Measurements from ENCODE around the gene RAF1.
A peak's percentile ranks its signal among the peaks of the same experiment; 100 is the strongest.
"Not testable (repeated sequence)": the region's sequence is repeated elsewhere in the genome, so short reads cannot be mapped to it uniquely, and the experiment has no call there.

RAF1 gene

GRCh38 chr3:12561397-12561796, 102.5 kb downstream of the RAF1 start:
- Histone ChIP-seq H3K9me3 (ENCODE audit: control insufficient read depth, insufficient read depth, low read length) (no peaks in the 10 kb centered on the region), H3K36me3 (ENCODE audit: insufficient read depth, low read length) (no peaks in the 10 kb centered on the region), H3K4me1 (ENCODE audit: insufficient read depth, low read length) (peaks cover 36% of the 10 kb centered on the region), H3K9ac (ENCODE audit: low read depth, low read length) (no peak overlapping the region)

- H3K9ac ChIP-seq (ENCODE audit: low read depth, low read length), result no peak overlapping the region
Observed at GRCh38 chr3:12560505-12561190, 103.3 kb downstream of the RAF1 start.

GRCh38 chr3:12559520-12559919, 104.4 kb downstream of the RAF1 start:
- no peaks in the 10 kb centered on the region for H3K36me3 ChIP-seq (ENCODE audit: insufficient read depth, low read length)
- no peak overlapping the region for H3K9ac ChIP-seq (ENCODE audit: low read depth, low read length)
- H3K9me3 ChIP-seq (ENCODE audit: control insufficient read depth, insufficient read depth, low read length), result no peaks in the 10 kb centered on the region
- H3K4me1 ChIP-seq (ENCODE audit: insufficient read depth, low read length), result peaks cover 33% of the 10 kb centered on the region

More at GRCh38 chr3:12560505-12561190, 103.3 kb downstream of the RAF1 start:
- Histone ChIP-seq H3K4me1 (ENCODE audit: insufficient read depth, low read length) (peaks cover 36% of the 10 kb centered on the region), H3K9me3 (ENCODE audit: control insufficient read depth, insufficient read depth, low read length) (no peaks in the 10 kb centered on the region), H3K36me3 (ENCODE audit: insufficient read depth, low read length) (no peaks in the 10 kb centered on the region)

- H3K36me3 ChIP-seq (ENCODE audit: insufficient read depth, low read length), result no peaks in the 10 kb centered on the region
- no peak overlapping the region for H3K9ac ChIP-seq (ENCODE audit: low read depth, low read length)
- peaks cover 33% of the 10 kb centered on the region for H3K4me1 ChIP-seq (ENCODE audit: insufficient read depth, low read length)
Observed at GRCh38 chr3:12558706-12559105, 105.2 kb downstream of the RAF1 start.

GRCh38 chr3:12557473-12558100, 106.3 kb downstream of the RAF1 start:
- Histone ChIP-seq H3K9ac (ENCODE audit: low read depth, low read length) (peak overlapping the region; percentile 82), H3K36me3 (ENCODE audit: insufficient read depth, low read length) (no peaks in the 10 kb centered on the region), H3K9me3 (ENCODE audit: control insufficient read depth, insufficient read depth, low read length) (no peaks in the 10 kb centered on the region), H3K4me1 (ENCODE audit: insufficient read depth, low read length) (peaks cover 29% of the 10 kb centered on the region)

More at GRCh38 chr3:12558706-12559105, 105.2 kb downstream of the RAF1 start:
- no peaks in the 10 kb centered on the region for H3K9me3 ChIP-seq (ENCODE audit: control insufficient read depth, insufficient read depth, low read length)

- H3K9me3 ChIP-seq (ENCODE audit: control insufficient read depth, insufficient read depth, low read length), result no peaks in the 10 kb centered on the region
- no peaks in the 10 kb centered on the region for H3K36me3 ChIP-seq (ENCODE audit: insufficient read depth, low read length)
- H3K4me1 ChIP-seq (ENCODE audit: insufficient read depth, low read length), result peaks cover 23% of the 10 kb centered on the region
- H3K9ac ChIP-seq (ENCODE audit: low read depth, low read length), result peak within 1 kb of the TSS; percentile 82
Observed at GRCh38 chr3:12556690-12557472, 107.0 kb downstream of the RAF1 start, which contains the start of gene MKRN2. Gene MKRN2 (plus strand): TSS chr3:12557087. CDS start chr3:12557151, 64 bp downstream.

GRCh38 chr3:12556314-12556689, 107.6 kb downstream of the RAF1 start:
- Histone ChIP-seq H3K9me3 (ENCODE audit: control insufficient read depth, insufficient read depth, low read length) (no peaks in the 10 kb centered on the region), H3K36me3 (ENCODE audit: insufficient read depth, low read length) (no peaks in the 10 kb centered on the region), H3K4me1 (ENCODE audit: insufficient read depth, low read length) (peaks cover 23% of the 10 kb centered on the region), H3K9ac (ENCODE audit: low read depth, low read length) (peak overlapping the region; percentile 82)

- no peaks in the 10 kb centered on the region for H3K9me3 ChIP-seq (ENCODE audit: control insufficient read depth, insufficient read depth, low read length)
- H3K36me3 ChIP-seq (ENCODE audit: insufficient read depth, low read length), result no peaks in the 10 kb centered on the region
- peak overlapping the region; percentile 64 for H3K9ac ChIP-seq (ENCODE audit: low read depth, low read length)
- H3K4me1 ChIP-seq (ENCODE audit: insufficient read depth, low read length), result peaks cover 7% of the 10 kb centered on the region
Observed at GRCh38 chr3:12553921-12554391, 110.0 kb downstream of the RAF1 start.

- 0 out of 2 replicates have a peak, but pooled peaks cover 6% of the 10 kb centered on the region for H3K4me1 ChIP-seq (ENCODE audit: insufficient read depth, low read length)
- no peaks in the 10 kb centered on the region for H3K9me3 ChIP-seq (ENCODE audit: control insufficient read depth, insufficient read depth, low read length)
- no peaks in the 10 kb centered on the region for H3K36me3 ChIP-seq (ENCODE audit: insufficient read depth, low read length)
- no peak overlapping the region for H3K9ac ChIP-seq (ENCODE audit: low read depth, low read length)
Observed at GRCh38 chr3:12549971-12550760, 113.8 kb downstream of the RAF1 start.

GRCh38 chr3:12545473-12545791, 118.5 kb downstream of the RAF1 start, which contains the start of gene MKRN2OS:
Gene MKRN2OS (minus strand): TSS chr3:12545499. CDS start chr3:12545464, 35 bp downstream.
- H3K36me3 ChIP-seq (ENCODE audit: insufficient read depth, low read length), result no peaks in the 10 kb centered on the region
- H3K9ac ChIP-seq (ENCODE audit: low read depth, low read length), result no peak within 1 kb of the TSS
- H3K9me3 ChIP-seq (ENCODE audit: control insufficient read depth, insufficient read depth, low read length), result no peaks in the 10 kb centered on the region
- peaks cover 10% of the 10 kb centered on the region; the same call in 1 of the 2 replicates for H3K4me1 ChIP-seq (ENCODE audit: insufficient read depth, low read length)

- 0 out of 2 replicates have a peak, but pooled peaks cover 3% of the 10 kb centered on the region for H3K36me3 ChIP-seq (ENCODE audit: insufficient read depth, low read length)
- H3K4me1 ChIP-seq (ENCODE audit: insufficient read depth, low read length), result peaks cover 10% of the 10 kb centered on the region; the same call in 1 of the 2 replicates
- H3K9me3 ChIP-seq (ENCODE audit: control insufficient read depth, insufficient read depth, low read length), result no peaks in the 10 kb centered on the region
- no peak overlapping the region for H3K9ac ChIP-seq (ENCODE audit: low read depth, low read length)
Observed at GRCh38 chr3:12544652-12545472, 119.1 kb downstream of the RAF1 start.

GRCh38 chr3:12543497-12543896, 120.4 kb downstream of the RAF1 start:
- H3K9me3 ChIP-seq (ENCODE audit: control insufficient read depth, insufficient read depth, low read length); H3K36me3 ChIP-seq (ENCODE audit: insufficient read depth, low read length); H3K9ac ChIP-seq (ENCODE audit: low read depth, low read length): not testable (repeated sequence)
- peaks cover 12% of the 10 kb centered on the region for H3K4me1 ChIP-seq (ENCODE audit: insufficient read depth, low read length)

- H3K9me3 ChIP-seq (ENCODE audit: control insufficient read depth, insufficient read depth, low read length), result no peaks in the 10 kb centered on the region
- H3K9ac ChIP-seq (ENCODE audit: low read depth, low read length), result no peak overlapping the region
- H3K4me1 ChIP-seq (ENCODE audit: insufficient read depth, low read length), result peaks cover 19% of the 10 kb centered on the region
- H3K36me3 ChIP-seq (ENCODE audit: insufficient read depth, low read length), result 0 out of 2 replicates have a peak, but pooled peaks cover 3% of the 10 kb centered on the region
Observed at GRCh38 chr3:12541625-12542024, 122.3 kb downstream of the RAF1 start.

Data from ES-I3 (cell line).